ENCODE results near the gene CHIT1.
"Not testable (repeated sequence)": the region's sequence is repeated elsewhere in the genome, so short reads cannot be mapped to it uniquely, and the experiment has no call there.

Gene CHIT1

GRCh38 chr1:203266140-203266539 is 36.7 kb upstream of the CHIT1 start:
- DNase-seq (ENCODE audit: low read depth, low spot score) = not testable (repeated sequence)

- DNase-seq (ENCODE audit: low read depth, low spot score) = no peak
These were observed 36.1 kb upstream of the CHIT1 start for GRCh38 chr1:203265541-203265940.

- DNase-seq (ENCODE audit: low read depth, low spot score) = no peak
These were observed 34.6 kb upstream of the CHIT1 start for GRCh38 chr1:203264052-203264501.

DNA sequence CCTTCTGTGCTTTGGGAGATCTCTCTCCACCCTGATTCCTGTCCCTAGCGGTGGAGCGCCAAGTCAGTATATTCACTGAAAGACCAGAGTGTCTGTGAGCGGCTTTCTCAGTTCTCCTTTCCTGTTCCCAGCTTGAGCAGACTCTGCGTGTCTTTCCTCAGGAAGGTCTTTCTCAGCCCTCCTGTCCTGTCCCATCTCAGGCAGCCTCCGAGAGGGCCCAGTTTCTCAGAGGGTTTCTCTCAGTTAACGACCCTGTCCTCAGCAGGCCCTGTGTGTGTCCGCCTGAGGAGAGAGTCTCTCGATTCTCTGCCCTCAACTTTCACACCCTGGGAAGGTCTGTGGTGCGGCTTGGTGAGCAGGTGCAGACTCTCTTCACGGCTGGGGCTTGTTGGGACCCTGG is 34.0 kb upstream of the CHIT1 start:
- DNase-seq (ENCODE audit: low read depth, low spot score) = no peak

- not testable (repeated sequence) for DNase-seq (ENCODE audit: low read depth, low spot score)
These were observed 27.2 kb upstream of the CHIT1 start for GRCh38 chr1:203256636-203257035.

DNA sequence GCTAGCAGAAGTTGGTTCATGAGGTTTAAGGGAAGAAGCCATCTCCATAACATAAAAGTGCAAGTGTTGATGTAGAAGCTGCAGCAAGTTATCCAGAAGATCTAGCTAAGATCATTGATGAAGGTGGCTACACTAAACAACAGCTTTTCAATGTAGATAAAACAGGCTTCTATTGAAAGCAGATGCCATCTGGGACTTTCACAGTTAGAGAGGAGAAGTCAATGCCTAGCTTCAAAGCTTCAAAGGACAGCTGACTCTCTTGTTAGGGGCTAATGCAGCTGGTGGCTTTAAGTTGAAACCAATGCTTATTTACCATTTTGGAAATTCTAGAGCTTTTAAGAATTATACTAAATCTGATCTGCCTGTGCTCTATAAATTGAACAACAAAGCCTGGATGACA is 25.3 kb upstream of the CHIT1 start:
- not testable (repeated sequence) for DNase-seq (ENCODE audit: low read depth, low spot score)

DNA sequence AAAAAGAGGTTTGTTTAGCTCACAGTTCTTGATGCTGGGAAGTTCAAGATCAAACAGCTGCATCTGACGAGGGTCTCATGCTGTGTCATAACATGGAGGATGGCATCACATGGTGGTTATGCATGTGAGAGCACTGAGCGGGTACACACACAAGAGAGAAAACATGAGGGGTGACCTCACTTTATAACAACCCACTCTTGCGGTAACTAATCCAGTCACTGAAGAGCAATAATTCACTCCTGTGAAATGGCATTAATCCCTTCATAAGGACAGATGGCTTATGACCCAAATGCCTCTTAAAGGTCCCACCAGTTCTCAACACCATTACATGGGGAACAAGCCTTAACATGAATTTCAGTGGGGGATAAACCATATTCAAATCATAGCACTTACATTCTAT is 23.2 kb upstream of the CHIT1 start:
- no peak for DNase-seq (ENCODE audit: low read depth, low spot score)

GRCh38 chr1:203251466-203251865 is 22.0 kb upstream of the CHIT1 start:
- DNase-seq (ENCODE audit: low read depth, low spot score) = no peak

DNA sequence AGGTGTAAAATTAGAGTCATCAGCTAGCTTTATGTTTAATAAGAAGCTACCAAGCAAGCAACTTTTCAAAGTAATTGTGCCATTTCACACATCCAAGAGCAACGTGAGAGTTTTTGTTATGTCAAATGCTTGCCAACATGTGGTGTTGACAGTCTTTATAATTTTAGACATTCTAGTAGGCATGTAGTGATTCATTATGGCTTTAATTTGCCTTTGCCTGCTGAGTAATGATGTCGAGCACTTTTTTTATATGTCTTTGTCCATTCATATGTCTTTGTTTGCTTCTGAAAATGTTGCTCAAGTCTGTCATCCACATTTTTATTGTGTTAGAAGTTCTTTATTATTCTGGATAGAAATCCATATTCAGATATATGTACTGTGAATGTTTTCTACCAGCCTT is 21.4 kb upstream of the CHIT1 start:
- no peak for DNase-seq (ENCODE audit: low read depth, low spot score)

DNA sequence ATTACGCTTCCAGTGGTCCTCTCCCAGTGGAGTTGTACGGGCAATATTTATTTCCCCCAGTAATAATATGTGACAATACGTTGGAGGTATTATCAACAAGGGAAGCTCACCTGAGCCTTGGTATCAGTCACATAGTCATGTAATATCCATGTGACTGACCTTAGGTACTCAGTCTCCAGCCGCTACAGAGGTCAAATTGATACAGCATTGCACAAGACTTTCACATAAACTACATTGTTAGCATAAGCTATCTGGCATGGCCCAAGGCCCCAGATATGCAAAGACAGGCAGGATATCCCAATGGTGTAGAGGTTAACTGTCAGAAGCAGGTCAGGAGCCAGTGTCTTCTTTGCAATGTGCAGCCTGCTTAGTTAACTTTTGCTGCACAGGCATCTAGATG is 15.3 kb upstream of the CHIT1 start:
- DNase-seq (ENCODE audit: low read depth, low spot score) = no peak

DNA sequence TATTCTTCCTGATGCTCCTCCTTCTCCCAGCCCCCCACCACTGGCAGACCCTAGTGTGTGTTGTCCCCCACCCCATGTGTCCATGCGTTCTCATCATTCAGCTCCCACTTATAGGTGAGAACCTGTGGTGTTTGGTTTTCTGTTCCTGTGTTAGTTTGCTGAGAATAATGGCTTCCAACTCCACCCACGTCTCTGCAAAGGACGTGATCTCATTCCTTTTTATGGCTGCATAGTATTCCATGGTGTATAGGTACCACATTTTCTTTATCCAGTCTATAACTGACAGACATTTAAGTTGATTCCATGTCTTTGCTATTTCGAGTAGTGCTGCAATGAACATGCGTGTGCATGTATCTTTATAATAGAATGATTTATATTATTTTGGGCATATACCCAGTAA is 12.2 kb upstream of the CHIT1 start:
- not testable (repeated sequence) for DNase-seq (ENCODE audit: low read depth, low spot score)

- DNase-seq (ENCODE audit: low read depth, low spot score) = no peak
These were observed 10.2 kb upstream of the CHIT1 start for GRCh38 chr1:203239526-203240305.

GRCh38 chr1:203239081-203239480 is 9.6 kb upstream of the CHIT1 start:
- DNase-seq (ENCODE audit: low read depth, low spot score) = no peak

DNA sequence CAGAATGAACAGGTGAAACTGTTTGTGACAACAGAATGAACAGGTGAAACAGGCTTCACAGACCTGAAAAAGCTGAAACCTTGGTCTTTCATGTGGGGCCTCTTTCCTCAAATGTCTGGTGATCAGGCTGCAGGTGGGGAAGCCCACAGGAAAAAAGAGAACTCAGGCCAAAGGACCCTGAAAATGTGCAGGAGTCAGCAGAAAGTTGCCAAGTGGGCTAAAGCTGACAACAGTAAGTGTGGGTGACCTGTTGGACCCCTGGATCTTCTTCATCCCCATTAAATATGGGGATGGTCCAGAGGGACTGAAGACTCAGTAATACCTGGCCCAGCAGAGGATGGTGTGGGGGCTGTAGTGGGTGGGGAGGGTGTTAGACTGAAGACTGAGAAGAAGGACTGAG is 9.1 kb upstream of the CHIT1 start:
- DNase-seq (ENCODE audit: low read depth, low spot score) = no peak

GRCh38 chr1:203234901-203235300 is 5.4 kb upstream of the CHIT1 start:
- DNase-seq (ENCODE audit: low read depth, low spot score) = not testable (repeated sequence)

GRCh38 chr1:203228670-203229069 is 803 bp downstream of the CHIT1 start:
- no peak for DNase-seq (ENCODE audit: low read depth, low spot score)

DNA sequence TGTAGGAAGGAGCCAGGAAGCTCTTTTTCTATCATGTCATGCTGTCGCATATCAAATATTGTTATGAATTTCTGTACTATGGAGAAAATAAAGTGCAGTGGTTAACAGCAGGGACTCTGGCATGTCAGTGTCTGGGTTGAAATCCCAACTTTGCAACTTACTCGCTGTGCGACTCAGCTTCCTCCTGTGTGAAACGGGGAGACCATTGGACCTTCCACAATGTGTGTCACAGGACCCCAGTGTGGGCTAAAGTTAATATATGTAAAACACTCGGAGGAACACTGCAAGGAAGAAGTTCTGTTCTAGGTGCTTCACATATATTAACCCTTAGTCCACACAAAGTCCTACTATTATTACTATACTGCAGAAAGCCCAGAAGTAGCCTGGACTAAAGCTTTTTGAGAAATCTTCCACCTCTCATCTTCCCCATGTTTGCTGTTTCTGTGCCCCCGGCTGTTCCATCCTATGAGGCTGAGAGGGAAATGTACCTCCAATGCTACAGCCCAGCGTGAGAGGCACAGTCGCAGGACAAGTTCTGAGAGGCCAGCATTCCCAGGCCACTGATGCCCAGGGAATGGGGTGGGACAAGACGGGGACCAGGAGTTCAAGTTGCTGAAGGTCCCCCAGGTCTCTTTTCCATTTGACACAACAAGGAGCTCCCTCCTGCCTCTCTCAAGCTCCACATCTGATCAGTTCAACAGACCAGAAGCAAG is 1.9 kb downstream of the CHIT1 start:
- no peak for DNase-seq (ENCODE audit: low read depth, low spot score)

GRCh38 chr1:203225071-203225470 is 4.4 kb downstream of the CHIT1 start:
- DNase-seq (ENCODE audit: low read depth, low spot score) = no peak

- DNase-seq (ENCODE audit: low read depth, low spot score) = no peak
These were observed 6.3 kb downstream of the CHIT1 start for GRCh38 chr1:203223012-203223775.

DNA sequence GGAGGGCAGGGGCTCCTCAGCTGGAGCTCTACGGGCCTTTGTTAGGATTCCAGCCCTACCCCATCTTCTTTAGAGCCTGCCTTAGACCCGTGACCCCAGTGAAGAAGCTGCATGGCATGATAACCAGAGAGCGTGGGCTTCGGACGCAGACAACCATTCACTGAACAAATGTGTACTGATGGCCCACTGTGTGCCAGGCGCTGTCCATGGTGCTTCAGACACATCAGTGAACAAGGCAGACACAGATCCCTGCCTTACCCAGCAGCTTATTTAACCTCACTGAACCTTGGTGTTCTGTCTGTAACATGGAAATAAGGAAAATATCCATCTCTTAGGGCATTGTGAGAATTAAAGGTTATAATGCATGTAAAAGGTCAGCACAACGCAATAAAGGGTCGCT is 9.5 kb downstream of the CHIT1 start:
- DNase-seq (ENCODE audit: low read depth, low spot score) = no peak

- DNase-seq (ENCODE audit: low read depth, low spot score) = no peak
These were observed 10.3 kb downstream of the CHIT1 start for GRCh38 chr1:203219171-203219570.

- no peak for DNase-seq (ENCODE audit: low read depth, low spot score)
These were observed 11.8 kb downstream of the CHIT1 start for GRCh38 chr1:203217668-203218067.
